BJ (cell line): Measurements from ENCODE around the gene QSOX2. TPM values are rescaled to one million over a fixed set of nuclear protein-coding genes. Genes with fewer than 3 reads are reported as not detected.

Experiments
- CTCF ChIA-PET: fragments of 350-600 bp; formaldehyde crosslinking; extraction: SDS; loops from one replicate; lab custom pipeline; 2021; ENCODE audit warnings: antibody characterized with exemption, inconsistent platforms; lab: Yijun Ruan, JAX
- POLR2A ChIA-PET: fragments of 300-600 bp; sonication (Branson Sonifier 250); formaldehyde crosslinking; extraction: SDS; loops from one replicate; lab custom pipeline; 2021; ENCODE audit warnings: antibody characterized with exemption; lab: Charles Lee
- DNase-seq: peaks from one replicate; pipeline ENCODE4 v3.0.0-alpha.2; 2011; ENCODE audit warnings: low read depth
- H3K27me3 ChIP-seq: 2 replicates; pipeline ENCODE4 v1.6.0; 2011; ENCODE audit warnings: low read length; ENCODE audit not compliant: control insufficient read depth, insufficient read depth
- H3K36me3 ChIP-seq: 2 replicates; pipeline ENCODE4 v1.5.1; 2011; ENCODE audit warnings: low read length; ENCODE audit not compliant: control insufficient read depth, insufficient read depth
- H3K4me3 ChIP-seq: 2 replicates; pipeline ENCODE4 v1.5.1; 2011; ENCODE audit warnings: low read depth, mild to moderate bottlenecking, control low read depth, low read length
- polyA plus RNA-seq: library from polyadenylated mRNA; depleted of rRNA; stranded (reverse); fragments of >200 nt; gene quantifications from 2 replicates; pipeline ENCODE4 v1.2.3, GENCODE V29; 2011
- TF ChIP-seq, protein P1 (sequence below): IDR thresholded peaks from 2 replicates; pipeline ENCODE4 v1.5.1; 2011; ENCODE audit warnings: low read depth, mild to moderate bottlenecking, control low read depth, inconsistent platforms, low read length, moderate library complexity; ENCODE audit not compliant: insufficient read depth

QSOX2 gene
- polyA plus RNA-seq, 1 experiment = 7.0 TPM

- Histone ChIP-seq H3K27me3 (peaks cover 2% of the 10 kb centered on the region), H3K4me3 (no peak overlapping the region), H3K36me3 (no peaks in the 10 kb centered on the region)
- DNase-seq = no peak
- TF ChIP-seq, protein P1, sequence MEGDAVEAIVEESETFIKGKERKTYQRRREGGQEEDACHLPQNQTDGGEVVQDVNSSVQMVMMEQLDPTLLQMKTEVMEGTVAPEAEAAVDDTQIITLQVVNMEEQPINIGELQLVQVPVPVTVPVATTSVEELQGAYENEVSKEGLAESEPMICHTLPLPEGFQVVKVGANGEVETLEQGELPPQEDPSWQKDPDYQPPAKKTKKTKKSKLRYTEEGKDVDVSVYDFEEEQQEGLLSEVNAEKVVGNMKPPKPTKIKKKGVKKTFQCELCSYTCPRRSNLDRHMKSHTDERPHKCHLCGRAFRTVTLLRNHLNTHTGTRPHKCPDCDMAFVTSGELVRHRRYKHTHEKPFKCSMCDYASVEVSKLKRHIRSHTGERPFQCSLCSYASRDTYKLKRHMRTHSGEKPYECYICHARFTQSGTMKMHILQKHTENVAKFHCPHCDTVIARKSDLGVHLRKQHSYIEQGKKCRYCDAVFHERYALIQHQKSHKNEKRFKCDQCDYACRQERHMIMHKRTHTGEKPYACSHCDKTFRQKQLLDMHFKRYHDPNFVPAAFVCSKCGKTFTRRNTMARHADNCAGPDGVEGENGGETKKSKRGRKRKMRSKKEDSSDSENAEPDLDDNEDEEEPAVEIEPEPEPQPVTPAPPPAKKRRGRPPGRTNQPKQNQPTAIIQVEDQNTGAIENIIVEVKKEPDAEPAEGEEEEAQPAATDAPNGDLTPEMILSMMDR = no peak
- POLR2A ChIA-PET = no interaction called here
- CTCF ChIA-PET = no interaction called here
These were observed 44.3 kb upstream of the QSOX2 start for GRCh38 chr9:136289651-136290507.

DNA sequence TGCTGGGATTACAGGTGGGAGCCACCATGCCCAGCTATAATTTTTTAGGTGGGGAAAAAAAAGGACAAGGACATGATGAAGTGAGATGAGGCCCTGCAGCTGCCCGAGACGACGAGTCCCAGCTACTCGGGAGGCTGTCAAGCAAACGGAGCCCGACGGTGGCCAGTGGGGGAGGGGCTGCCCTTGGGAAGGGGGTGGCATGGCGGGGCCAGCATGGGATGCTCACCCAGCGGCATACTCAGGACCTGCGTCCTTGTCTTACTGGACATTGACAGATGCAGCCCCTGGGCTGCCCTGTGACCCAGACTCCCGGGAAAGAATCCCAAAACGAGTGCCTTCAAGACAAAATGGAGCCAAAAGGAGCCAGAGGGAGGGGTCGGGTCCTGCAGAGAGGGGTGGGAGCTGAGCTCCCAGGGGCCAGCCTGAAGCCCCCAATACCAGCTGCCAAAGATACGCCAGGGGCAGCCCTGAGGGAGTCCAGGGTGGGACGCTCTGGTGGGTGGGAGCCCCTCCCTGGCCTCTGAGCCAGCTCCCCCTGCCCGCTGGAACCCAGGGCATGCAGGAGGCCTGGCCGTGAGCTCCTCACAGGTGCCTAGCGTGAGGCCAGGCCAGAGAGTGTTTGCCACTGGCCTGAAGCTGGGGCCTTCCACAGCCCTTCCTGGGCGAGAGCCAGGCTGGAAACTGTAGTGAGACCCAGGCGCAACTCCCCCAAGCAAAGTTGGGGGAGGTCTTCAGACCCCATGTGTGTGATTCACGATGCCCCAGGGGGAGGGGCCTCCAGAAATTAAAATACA is 42.5 kb upstream of the QSOX2 start:
- TF ChIP-seq, protein P1 = no peak
- H3K36me3 ChIP-seq = no peaks in the 10 kb centered on the region
- no peak overlapping the region for H3K4me3 ChIP-seq
- H3K27me3 ChIP-seq = peaks cover 2% of the 10 kb centered on the region
- ChIA-PET CTCF (no interaction called here), POLR2A (no interaction called here)
- no peak for DNase-seq

DNA sequence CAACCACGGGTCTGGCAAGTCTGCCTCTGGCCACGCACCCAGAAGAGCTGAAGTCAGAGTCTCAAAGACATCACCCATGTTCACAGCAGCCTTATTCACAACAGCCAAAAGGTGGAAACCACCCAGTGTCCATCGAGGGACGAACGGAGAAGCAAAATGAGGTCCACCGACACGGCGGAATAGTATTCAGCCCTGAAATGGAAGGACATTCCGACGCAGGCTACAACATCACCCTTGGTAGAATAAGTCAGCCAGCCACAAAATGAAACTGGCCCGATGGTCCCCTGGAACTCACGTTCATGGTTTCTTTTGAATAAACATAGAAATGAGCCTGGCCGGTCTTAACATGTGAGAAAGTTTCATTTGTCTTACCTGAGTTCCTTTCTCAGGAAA is 41.4 kb upstream of the QSOX2 start:
- Histone ChIP-seq H3K36me3 (no peaks in the 10 kb centered on the region), H3K27me3 (peaks cover 2% of the 10 kb centered on the region), H3K4me3 (no peak overlapping the region)
- CTCF ChIA-PET = interaction anchor here (1.0 kb wide), 1 partner anchor 13 kb away, joined by 3 read pairs; no protein-coding TSS in a partner anchor
- POLR2A ChIA-PET = no interaction called here
- DNase-seq = no peak
- TF ChIP-seq, protein P1 = no peak

DNA sequence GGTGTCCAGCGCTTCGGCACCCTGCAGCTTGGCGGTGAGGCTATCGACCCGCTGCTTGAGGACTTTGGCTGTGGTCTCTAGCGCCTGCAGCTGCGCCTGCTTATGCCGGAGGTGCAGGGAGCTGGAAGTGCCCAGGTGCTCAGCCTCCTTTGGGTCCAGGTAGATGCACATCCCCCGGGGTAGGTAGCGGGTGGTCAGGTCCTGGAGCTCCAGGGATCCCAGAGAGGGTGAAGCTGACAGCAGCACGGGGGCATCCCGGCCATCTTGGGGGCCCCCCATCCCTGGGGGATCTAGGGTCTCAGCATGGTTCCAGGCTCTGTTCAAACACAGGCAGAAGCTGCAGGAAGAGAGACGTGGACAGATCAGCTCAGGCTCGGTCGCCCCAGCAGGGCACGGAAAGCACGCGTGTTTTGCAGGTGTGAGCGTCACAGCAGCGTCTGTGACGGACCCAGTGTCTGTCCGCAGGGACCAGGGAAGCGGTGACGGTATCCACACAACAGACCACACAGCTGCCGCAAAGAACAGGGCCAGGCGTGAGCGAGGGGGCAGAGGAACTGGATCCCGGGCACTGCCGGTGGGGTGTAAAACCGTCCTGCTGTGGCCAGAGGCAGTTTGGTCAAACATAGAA is 40.9 kb upstream of the QSOX2 start:
- no peak overlapping the region for H3K4me3 ChIP-seq
- POLR2A ChIA-PET = no interaction called here
- H3K36me3 ChIP-seq = no peaks in the 10 kb centered on the region
- TF ChIP-seq, protein P1 = no peak
- peaks cover 2% of the 10 kb centered on the region for H3K27me3 ChIP-seq
- CTCF ChIA-PET = interaction anchor here (1.0 kb wide), 1 partner anchor 13 kb away, joined by 3 read pairs; no protein-coding TSS in a partner anchor
- no peak for DNase-seq
